GM19239 (cell line): Measurements from ENCODE around the gene KIF25.
"Not testable (repeated sequence)": the region's sequence is repeated elsewhere in the genome, so short reads cannot be mapped to it uniquely, and the experiment has no call there.

Experiments
- DNase-seq: peaks from one replicate; pipeline ENCODE4 v3.0.0; 2011; ENCODE audit warnings: low spot score; ENCODE audit not compliant: insufficient read length
- FAIRE-seq: peaks from 2 replicates; lab custom pipeline; 2011; peaks lifted over from hg19 to GRCh38; lab: Jason Lieb, UNC

KIF25 gene

GRCh38 chr6:167974640-167975344 is 22.7 kb upstream of the KIF25 start:
- FAIRE-seq: no peak
- no peak for DNase-seq

- DNase-seq (no peak), FAIRE-seq (no peak)
Observed at GRCh38 chr6:167975458-167975857, 22.0 kb upstream of the KIF25 start.

- FAIRE-seq, DNase-seq: not testable (repeated sequence)
Observed at GRCh38 chr6:167976116-167976657, 21.3 kb upstream of the KIF25 start.

- DNase-seq (no peak), FAIRE-seq (no peak)
Observed at GRCh38 chr6:167976708-167977107, 20.8 kb upstream of the KIF25 start.

- DNase-seq: no peak
- no peak for FAIRE-seq
Observed at GRCh38 chr6:167977717-167978467, 19.6 kb upstream of the KIF25 start.

- DNase-seq (no peak), FAIRE-seq (no peak)
Observed at GRCh38 chr6:167978607-167979006, 18.9 kb upstream of the KIF25 start.

GRCh38 chr6:167979436-167980139 is 17.9 kb upstream of the KIF25 start:
- FAIRE-seq: no peak
- DNase-seq: no peak

GRCh38 chr6:167980911-167981580 is 16.4 kb upstream of the KIF25 start:
- no peak for FAIRE-seq
- no peak for DNase-seq

- FAIRE-seq (no peak), DNase-seq (no peak)
Observed at GRCh38 chr6:167981916-167982462, 15.5 kb upstream of the KIF25 start.

GRCh38 chr6:167984144-167984719 is 13.2 kb upstream of the KIF25 start:
- DNase-seq: no peak

GRCh38 chr6:167984876-167985604 is 12.4 kb upstream of the KIF25 start:
- FAIRE-seq (no peak), DNase-seq (no peak)

More at GRCh38 chr6:167984144-167984719, 13.2 kb upstream of the KIF25 start:
- no peak for FAIRE-seq

- no peak for FAIRE-seq
- DNase-seq: no peak
Observed at GRCh38 chr6:167985911-167986595, 11.4 kb upstream of the KIF25 start.

- DNase-seq: no peak
- FAIRE-seq: no peak
Observed at GRCh38 chr6:167987396-167988153, 9.9 kb upstream of the KIF25 start.

- FAIRE-seq (no peak), DNase-seq (no peak)
Observed at GRCh38 chr6:167988154-167988495, 9.3 kb upstream of the KIF25 start.

GRCh38 chr6:167988945-167989841 is 8.3 kb upstream of the KIF25 start:
- DNase-seq: no peak
- no peak for FAIRE-seq

- no peak for FAIRE-seq
Observed at GRCh38 chr6:167990016-167990945, 7.2 kb upstream of the KIF25 start.

More at GRCh38 chr6:167990016-167990945, 7.2 kb upstream of the KIF25 start:
- no peak for DNase-seq
